HCT116 (cell line): ENCODE results near the gene ASAP2. TPM values are rescaled to one million over a fixed set of nuclear protein-coding genes. Genes with fewer than 3 reads are reported as not detected.

Experiments
- ATAC-seq: fragments of 200-7000 bp; cut with Tn5 transposase; 2 replicates; pipeline ENCODE4 v1.9.1; 2020; ENCODE audit warnings: mild to moderate bottlenecking, moderate library complexity
- BruUV-seq: library from RNA; stranded (reverse); fragments of 400-500 nt; replicated peaks from 2 replicates; lab custom pipeline; 2021; lab: Mats Ljungman, UMichigan
- CTCF ChIA-PET: fragments of 300-600 bp; sonication (Branson Sonifier 250); formaldehyde crosslinking; loops from one replicate; lab custom pipeline; 2021; ENCODE audit warnings: antibody characterized with exemption; lab: Charles Lee
- POLR2A ChIA-PET: fragments of 300-600, 350-600 bp; sonication (Branson Sonifier 250); formaldehyde crosslinking; loops from one replicate; lab custom pipeline; 2021; ENCODE audit warnings: antibody characterized with exemption; lab: Charles Lee
- RAD21 ChIA-PET, 2 experiments: fragments of 300-600 bp; sonication (Branson Sonifier 250); formaldehyde crosslinking; loops; one replicate each; lab custom pipeline; 2023; ENCODE audit warnings: low total read pairs in 2 of 2; ENCODE audit not compliant: uncharacterized antibody in 2 of 2, unreplicated experiment in 2 of 2, low non-redundant PET in 1 of 2; lab: Charles Lee
- DNase-seq: peaks from one replicate; pipeline ENCODE4 v3.0.0-alpha.2; 2010; ENCODE audit warnings: low read depth, low spot score
- H2AFZ ChIP-seq: fragments of 200-600 bp; shearing (Covaris generic), sonication (generic); 2 replicates; pipeline ENCODE4 v1.6.1; 2017; ENCODE audit warnings: low read depth, mixed run types, mixed read lengths, antibody characterized with exemption, low read length; ENCODE audit not compliant: poor library complexity, severe bottlenecking
- H3K27ac ChIP-seq: 2 replicates; pipeline ENCODE4 v1.5.1; 2012; ENCODE audit warnings: low read depth, low read length
- H3K27me3 ChIP-seq: fragments of 200-600 bp; sonication (generic); 2 replicates; pipeline ENCODE4 v1.6.1; 2016; ENCODE audit warnings: mixed run types, low read length, mixed read lengths; ENCODE audit not compliant: insufficient read depth
- H3K36me3 ChIP-seq, 2 experiments: fragments of 200-500 bp in 1 of 2; fragments of 200-600 bp in 1 of 2; sonication (Bioruptor generic) in 1 of 2; sonication (generic) in 1 of 2; 2 replicates each; pipeline versions ENCODE4 v1.5.1 to v1.6.1; 2014 to 2016; ENCODE audit warnings: low read length in 2 of 2, inconsistent platforms in 1 of 2, mixed read lengths in 1 of 2, mixed run types in 1 of 2; ENCODE audit not compliant: insufficient read depth in 2 of 2, control insufficient read depth in 1 of 2
- H3K4me1 ChIP-seq, 2 experiments: fragments of 200-600 bp in 1 of 2; sonication (generic) in 1 of 2; 2 replicates each; pipeline versions ENCODE4 v1.5.1 to v1.6.1; 2012 to 2017; ENCODE audit warnings: low read length in 2 of 2, inconsistent platforms in 1 of 2, mild to moderate bottlenecking in 1 of 2, mixed read lengths in 1 of 2, mixed run types in 1 of 2, moderate library complexity in 1 of 2; ENCODE audit not compliant: insufficient read depth in 2 of 2, control insufficient read depth in 1 of 2
- H3K4me2 ChIP-seq: fragments of 200-600 bp; sonication (generic); 2 replicates; pipeline ENCODE4 v1.6.1; 2017; ENCODE audit warnings: mixed run types, low read length, mixed read lengths
- H3K4me3 ChIP-seq, 2 experiments: fragments of 200-600 bp in 1 of 2; sonication (generic) in 1 of 2; replicated peaks in 1 of 2; 2 replicates each; pipeline ENCODE4 v1.5.1; 2011 to 2016; ENCODE audit warnings: low read length in 2 of 2, control low read depth in 1 of 2, low read depth in 1 of 2, mild to moderate bottlenecking in 1 of 2, mixed read lengths in 1 of 2, mixed run types in 1 of 2
- H3K79me2 ChIP-seq: fragments of 200-600 bp; sonication (generic); 2 replicates; pipeline ENCODE4 v1.6.1; 2017; ENCODE audit warnings: mild to moderate bottlenecking, mixed run types, low read length, moderate library complexity, mixed read lengths; ENCODE audit not compliant: insufficient read depth
- H3K9ac ChIP-seq: fragments of 200-600 bp; sonication (generic); 2 replicates; pipeline ENCODE4 v1.6.1; 2016; ENCODE audit warnings: low read length, mixed read lengths
- H3K9me2 ChIP-seq: fragments of 200-600 bp; sonication (generic), shearing (Covaris generic); 2 replicates; pipeline ENCODE4 v1.6.1; 2017; ENCODE audit warnings: mixed run types, mild to moderate bottlenecking, moderate library complexity; ENCODE audit not compliant: insufficient read depth
- H3K9me3 ChIP-seq, 2 experiments: fragments of 200-500 bp in 1 of 2; fragments of 200-600 bp in 1 of 2; sonication (Bioruptor generic) in 1 of 2; sonication (generic) in 1 of 2; 2 replicates each; pipeline ENCODE4 v1.6.1; 2014 to 2017; ENCODE audit warnings: low read length in 2 of 2, mixed read lengths in 2 of 2, inconsistent platforms in 1 of 2, low read depth in 1 of 2, mild to moderate bottlenecking in 1 of 2, mixed run types in 1 of 2, moderate library complexity in 1 of 2; ENCODE audit not compliant: control insufficient read depth in 1 of 2, insufficient read depth in 1 of 2
- H4K20me1 ChIP-seq: fragments of 200-600 bp; sonication (generic), shearing (Covaris generic); 2 replicates; pipeline ENCODE4 v1.6.1; 2017; ENCODE audit warnings: mixed run types, mild to moderate bottlenecking, moderate library complexity; ENCODE audit not compliant: insufficient read depth
- TCF7L2 ChIP-seq: IDR thresholded peaks from 2 replicates; pipeline ENCODE4 v1.7.0; 2011; ENCODE audit warnings: borderline replicate concordance, inconsistent platforms; ENCODE audit not compliant: insufficient read depth, insufficient read length; ENCODE audit errors: extremely low read depth
- intact Hi-C: fragments of 100-400 bp; cut with micrococcal nuclease; formaldehyde crosslinking; loops from 2 replicates; pipeline ENCODE4 v1.10.0; 2022
- total RNA-seq: library from RNA; stranded (reverse); gene quantifications from one replicate; pipeline ENCODE4 v1.2.1, GENCODE V29; 2021; ENCODE audit not compliant: unreplicated experiment
- TF ChIP-seq, protein P1 (sequence below): IDR thresholded peaks from 2 replicates; pipeline ENCODE4 v1.6.1; 2012; ENCODE audit warnings: low read depth
- TF ChIP-seq, protein P2 (sequence below), 3 experiments: fragments of 200-600 bp in 1 of 3; sonication (generic) in 1 of 3; IDR thresholded peaks in 2 of 3; conservative IDR thresholded peaks in 1 of 3; 2 replicates each; pipeline ENCODE4 v1.5.1; 2012 to 2017; ENCODE audit warnings: low read depth in 2 of 3, low read length in 2 of 3, antibody characterized with exemption in 1 of 3, borderline replicate concordance in 1 of 3, control low read depth in 1 of 3, mild to moderate bottlenecking in 1 of 3, mixed read lengths in 1 of 3, mixed run types in 1 of 3, moderate library complexity in 1 of 3; ENCODE audit not compliant: insufficient read depth in 1 of 3

ASAP2 gene
- total RNA-seq, 1 experiment from 2014 or later, result 16.5 TPM

DNA sequence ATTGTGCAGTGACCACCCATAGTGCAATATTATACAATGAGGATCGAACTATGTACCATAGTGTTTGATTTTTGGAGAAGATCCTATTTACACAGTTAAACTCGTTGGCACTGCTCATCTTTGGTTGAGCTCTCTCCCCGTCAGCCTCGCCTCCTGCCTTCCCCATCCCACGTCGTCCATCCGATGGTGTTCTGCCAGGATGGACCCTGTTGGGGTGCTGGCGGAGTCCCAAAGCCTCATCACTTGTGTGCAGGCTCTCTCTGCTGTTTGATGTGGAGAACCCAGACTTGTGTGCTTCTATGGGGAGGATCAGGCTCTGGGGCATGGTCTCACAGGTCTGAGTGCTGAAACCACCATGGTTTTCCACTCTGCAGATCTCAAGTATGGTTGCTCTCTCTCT is 131.3 kb downstream of the ASAP2 start:
- Histone ChIP-seq H3K27ac (no peak overlapping the region), H3K9me2 (no peaks in the 10 kb centered on the region), H3K9me3 (no peaks in the 10 kb centered on the region), H3K27me3 (no peaks in the 10 kb centered on the region), H3K4me1 (peaks cover 17 to 19% of the 10 kb centered on the region in 2 experiments), H3K9ac (no peak overlapping the region), H3K4me2 (no peak overlapping the region), H4K20me1 (no peaks in the 10 kb centered on the region), H3K36me3 (0 out of 4 replicates have a peak, but pooled peaks cover 2 to 3% of the 10 kb centered on the region in 2 experiments), H2AFZ (no peak overlapping the region), H3K79me2 (no peaks in the 10 kb centered on the region), H3K4me3 (no peak overlapping the region)
- ChIA-PET POLR2A (no interaction called here), RAD21 (no interaction called here), CTCF (interaction anchor here (1.3 kb wide), 1 partner anchor 195 kb away, joined by 3 read pairs; no protein-coding TSS in a partner anchor)
- DNase-seq, result no peak
- intact Hi-C loops, result loop anchor here (10.0 kb wide), 1 partner anchor 463 kb away; no protein-coding TSS in a partner anchor
- BruUV-seq, result no TSS peak
- no peak for TF ChIP-seq TCF7L2
- TF ChIP-seq, protein P1, sequence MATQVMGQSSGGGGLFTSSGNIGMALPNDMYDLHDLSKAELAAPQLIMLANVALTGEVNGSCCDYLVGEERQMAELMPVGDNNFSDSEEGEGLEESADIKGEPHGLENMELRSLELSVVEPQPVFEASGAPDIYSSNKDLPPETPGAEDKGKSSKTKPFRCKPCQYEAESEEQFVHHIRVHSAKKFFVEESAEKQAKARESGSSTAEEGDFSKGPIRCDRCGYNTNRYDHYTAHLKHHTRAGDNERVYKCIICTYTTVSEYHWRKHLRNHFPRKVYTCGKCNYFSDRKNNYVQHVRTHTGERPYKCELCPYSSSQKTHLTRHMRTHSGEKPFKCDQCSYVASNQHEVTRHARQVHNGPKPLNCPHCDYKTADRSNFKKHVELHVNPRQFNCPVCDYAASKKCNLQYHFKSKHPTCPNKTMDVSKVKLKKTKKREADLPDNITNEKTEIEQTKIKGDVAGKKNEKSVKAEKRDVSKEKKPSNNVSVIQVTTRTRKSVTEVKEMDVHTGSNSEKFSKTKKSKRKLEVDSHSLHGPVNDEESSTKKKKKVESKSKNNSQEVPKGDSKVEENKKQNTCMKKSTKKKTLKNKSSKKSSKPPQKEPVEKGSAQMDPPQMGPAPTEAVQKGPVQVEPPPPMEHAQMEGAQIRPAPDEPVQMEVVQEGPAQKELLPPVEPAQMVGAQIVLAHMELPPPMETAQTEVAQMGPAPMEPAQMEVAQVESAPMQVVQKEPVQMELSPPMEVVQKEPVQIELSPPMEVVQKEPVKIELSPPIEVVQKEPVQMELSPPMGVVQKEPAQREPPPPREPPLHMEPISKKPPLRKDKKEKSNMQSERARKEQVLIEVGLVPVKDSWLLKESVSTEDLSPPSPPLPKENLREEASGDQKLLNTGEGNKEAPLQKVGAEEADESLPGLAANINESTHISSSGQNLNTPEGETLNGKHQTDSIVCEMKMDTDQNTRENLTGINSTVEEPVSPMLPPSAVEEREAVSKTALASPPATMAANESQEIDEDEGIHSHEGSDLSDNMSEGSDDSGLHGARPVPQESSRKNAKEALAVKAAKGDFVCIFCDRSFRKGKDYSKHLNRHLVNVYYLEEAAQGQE, result no peak
- TF ChIP-seq, protein P2, sequence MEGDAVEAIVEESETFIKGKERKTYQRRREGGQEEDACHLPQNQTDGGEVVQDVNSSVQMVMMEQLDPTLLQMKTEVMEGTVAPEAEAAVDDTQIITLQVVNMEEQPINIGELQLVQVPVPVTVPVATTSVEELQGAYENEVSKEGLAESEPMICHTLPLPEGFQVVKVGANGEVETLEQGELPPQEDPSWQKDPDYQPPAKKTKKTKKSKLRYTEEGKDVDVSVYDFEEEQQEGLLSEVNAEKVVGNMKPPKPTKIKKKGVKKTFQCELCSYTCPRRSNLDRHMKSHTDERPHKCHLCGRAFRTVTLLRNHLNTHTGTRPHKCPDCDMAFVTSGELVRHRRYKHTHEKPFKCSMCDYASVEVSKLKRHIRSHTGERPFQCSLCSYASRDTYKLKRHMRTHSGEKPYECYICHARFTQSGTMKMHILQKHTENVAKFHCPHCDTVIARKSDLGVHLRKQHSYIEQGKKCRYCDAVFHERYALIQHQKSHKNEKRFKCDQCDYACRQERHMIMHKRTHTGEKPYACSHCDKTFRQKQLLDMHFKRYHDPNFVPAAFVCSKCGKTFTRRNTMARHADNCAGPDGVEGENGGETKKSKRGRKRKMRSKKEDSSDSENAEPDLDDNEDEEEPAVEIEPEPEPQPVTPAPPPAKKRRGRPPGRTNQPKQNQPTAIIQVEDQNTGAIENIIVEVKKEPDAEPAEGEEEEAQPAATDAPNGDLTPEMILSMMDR (IDR thresholded peaks at IDR 0.05 in 2 of 3, conservative IDR thresholded peaks at IDR 0.05 in 1 of 3; ENCODE audit: borderline replicate concordance in 1 of 3, insufficient read depth in 1 of 3, low read depth in 2 of 3, low read length in 2 of 3), result no peak
- ATAC-seq, result no peak
